HG02610 (cell line): ENCODE data around the gene COPS6.
A peak's percentile ranks its signal among the peaks of the same experiment; 100 is the strongest.

ENCODE experiments used
- ATAC-seq: cut with Tn5 transposase; IDR thresholded peaks from one replicate; pipeline ENCODE4 v1.9.1; 2021; ENCODE audit warnings: mild to moderate bottlenecking, moderate library complexity; ENCODE audit not compliant: unreplicated experiment

The COPS6 gene

GRCh38 chr7:100088621-100089457, at the start of gene COPS6:
Gene COPS6 (plus strand): TSS chr7:100088969. CDS start chr7:100088991, 22 bp downstream.
- no peak for ATAC-seq

GRCh38 chr7:100040575-100040974, 48.2 kb upstream of the COPS6 start:
- ATAC-seq = no peak

- ATAC-seq = no peak
These were observed 44.1 kb upstream of the COPS6 start for GRCh38 chr7:100044718-100045117.

- ATAC-seq = no peak
These were observed 40.1 kb upstream of the COPS6 start for GRCh38 chr7:100048680-100049079.

- peak; percentile 88 for ATAC-seq
These were observed 39.1 kb upstream of the COPS6 start, which contains the start of gene ZSCAN21 for GRCh38 chr7:100049441-100050291. Gene ZSCAN21 (plus strand): TSS chr7:100049774. CDS start chr7:100057007, 7,233 bp downstream.

GRCh38 chr7:100051611-100052010, 37.2 kb upstream of the COPS6 start:
- ATAC-seq = no peak

- ATAC-seq = no peak
These were observed 35.6 kb upstream of the COPS6 start for GRCh38 chr7:100053215-100053614.

GRCh38 chr7:100057006-100057405, 31.8 kb upstream of the COPS6 start:
- no peak for ATAC-seq

- ATAC-seq = no peak
These were observed 29.5 kb upstream of the COPS6 start for GRCh38 chr7:100059251-100059739.

GRCh38 chr7:100061518-100062193, 27.1 kb upstream of the COPS6 start:
- ATAC-seq = no peak

- no peak for ATAC-seq
These were observed 25.4 kb upstream of the COPS6 start for GRCh38 chr7:100063376-100063775.

GRCh38 chr7:100064162-100064561, 24.6 kb upstream of the COPS6 start:
- ATAC-seq = no peak

GRCh38 chr7:100065452-100066186, 23.1 kb upstream of the COPS6 start:
- no peak for ATAC-seq

- no peak for ATAC-seq
These were observed 21.8 kb upstream of the COPS6 start for GRCh38 chr7:100066953-100067352.

GRCh38 chr7:100069991-100070390, 18.8 kb upstream of the COPS6 start:
- ATAC-seq = no peak

GRCh38 chr7:100071018-100071723, 17.6 kb upstream of the COPS6 start:
- ATAC-seq = no peak

- ATAC-seq = no peak
These were observed 16.3 kb upstream of the COPS6 start for GRCh38 chr7:100072462-100072861.

- no peak for ATAC-seq
These were observed 13.9 kb upstream of the COPS6 start for GRCh38 chr7:100074841-100075240.

- ATAC-seq = no peak
These were observed 13.4 kb upstream of the COPS6 start for GRCh38 chr7:100075418-100075817.

GRCh38 chr7:100077205-100077604, 11.6 kb upstream of the COPS6 start:
- no peak for ATAC-seq
